Endothelial cell of umbilical vein (primary cell): ENCODE measurements around the gene NXPE3.

Experiments used
- CTCF ChIP-seq, 2 donors: IDR thresholded peaks; 1 replicate in 1 of 2; 2 replicates in 1 of 2; pipeline ENCODE4 v1.5.1; 2011; ENCODE audit warnings: low read length in 2 of 2, mild to moderate bottlenecking in 2 of 2, moderate library complexity in 2 of 2, control low read depth in 1 of 2, inconsistent platforms in 1 of 2, low read depth in 1 of 2; ENCODE audit not compliant: insufficient read depth in 1 of 2; ENCODE audit errors: extremely low read depth in 1 of 2
- EZH2 ChIP-seq: IDR thresholded peaks from 2 replicates; pipeline ENCODE4 v1.6.1; 2012; ENCODE audit warnings: borderline replicate concordance, low read depth, mild to moderate bottlenecking, moderate library complexity, low read length, inconsistent platforms; ENCODE audit not compliant: severe bottlenecking
- FOS ChIP-seq: IDR thresholded peaks from 2 replicates; pipeline ENCODE4 v1.6.1; 2011; ENCODE audit warnings: mild to moderate bottlenecking, low read length, moderate library complexity, borderline replicate concordance; ENCODE audit not compliant: insufficient read depth
- JUN ChIP-seq: IDR thresholded peaks from 2 replicates; pipeline ENCODE4 v1.6.1; 2011; ENCODE audit warnings: borderline replicate concordance, low read depth; ENCODE audit not compliant: insufficient read length, insufficient read depth
- MYC ChIP-seq: IDR thresholded peaks from one replicate; pipeline ENCODE4 v1.6.1; 2011; ENCODE audit warnings: mild to moderate bottlenecking, low read depth, low read length

DNA sequence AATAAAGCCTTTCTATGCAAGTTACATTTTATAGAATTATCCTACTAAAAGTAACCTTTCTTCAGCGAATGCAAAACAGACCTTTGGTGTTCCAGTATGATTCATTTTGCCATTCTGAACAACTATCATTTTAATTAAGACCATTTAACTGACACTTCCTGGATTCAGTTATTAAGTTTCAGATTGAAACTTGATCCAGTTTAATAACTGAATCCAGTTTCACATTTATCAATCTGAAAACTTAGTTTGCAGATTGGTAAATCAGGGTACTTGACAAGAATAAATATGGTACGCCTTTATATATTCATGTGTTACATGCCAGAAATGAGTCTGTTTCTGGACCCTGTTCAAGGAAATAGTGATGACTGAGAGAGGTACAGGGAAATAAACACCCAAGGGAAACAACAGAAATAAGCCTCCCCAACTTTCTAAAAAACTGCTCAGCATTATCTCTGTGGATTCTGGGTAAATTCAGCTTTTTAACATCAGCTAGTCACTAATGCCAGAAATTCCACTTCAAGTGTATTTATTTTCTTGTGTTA lies 47.0 kb downstream of the NXPE3 start:
- TF ChIP-seq CTCF (IDR thresholded peaks at IDR 0.05; ENCODE audit: extremely low read depth in 1 of 2, insufficient read depth in 1 of 2, low read depth in 1 of 2, low read length in 2 of 2) (no peak), EZH2 (no peak), JUN (no peak), FOS (no peak), MYC (no peak)
